ENCODE measurements around the gene PIEZO2.
"Not testable (repeated sequence)": the region's sequence is repeated elsewhere in the genome, so short reads cannot be mapped to it uniquely, and the experiment has no call there.

PIEZO2 gene

GRCh38 chr18:11149441-11150270 is at the start of gene PIEZO2:
Gene PIEZO2 (minus strand): TSS chr18:11149569. CDS start chr18:11148588, 981 bp downstream.
- no peak for DNase-seq

GRCh38 chr18:11183637-11184036 is 34.3 kb upstream of the PIEZO2 start:
- no peak for DNase-seq

- not testable (repeated sequence) for DNase-seq
These were observed 32.3 kb upstream of the PIEZO2 start for GRCh38 chr18:11181629-11182028.

- no peak for DNase-seq
These were observed 30.7 kb upstream of the PIEZO2 start for GRCh38 chr18:11179959-11180519.

- no peak for DNase-seq
These were observed 29.7 kb upstream of the PIEZO2 start for GRCh38 chr18:11178951-11179549.

- DNase-seq: no peak
These were observed 28.0 kb upstream of the PIEZO2 start for GRCh38 chr18:11177382-11177781.

GRCh38 chr18:11176481-11176881 is 27.1 kb upstream of the PIEZO2 start:
- no peak for DNase-seq

GRCh38 chr18:11175266-11175979 is 26.1 kb upstream of the PIEZO2 start:
- DNase-seq: no peak

- DNase-seq: not testable (repeated sequence)
These were observed 24.8 kb upstream of the PIEZO2 start for GRCh38 chr18:11174179-11174578.

- no peak for DNase-seq
These were observed 18.4 kb upstream of the PIEZO2 start for GRCh38 chr18:11167778-11168177.

- no peak for DNase-seq
These were observed 16.6 kb upstream of the PIEZO2 start for GRCh38 chr18:11165952-11166351.

- no peak for DNase-seq
These were observed 15.8 kb upstream of the PIEZO2 start for GRCh38 chr18:11165138-11165537.

GRCh38 chr18:11163665-11164064 is 14.3 kb upstream of the PIEZO2 start:
- no peak for DNase-seq

GRCh38 chr18:11162889-11163288 is 13.5 kb upstream of the PIEZO2 start:
- DNase-seq: no peak

- no peak for DNase-seq
These were observed 13.1 kb upstream of the PIEZO2 start for GRCh38 chr18:11162462-11162861.

- DNase-seq: no peak
These were observed 10.9 kb upstream of the PIEZO2 start for GRCh38 chr18:11160313-11160712.

GRCh38 chr18:11159844-11160243 is 10.5 kb upstream of the PIEZO2 start:
- no peak for DNase-seq

- no peak for DNase-seq
These were observed 7.6 kb upstream of the PIEZO2 start for GRCh38 chr18:11156978-11157377.

GRCh38 chr18:11155034-11155759 is 5.8 kb upstream of the PIEZO2 start:
- DNase-seq: no peak

- DNase-seq: peak; percentile 16
These were observed 5.1 kb upstream of the PIEZO2 start for GRCh38 chr18:11154368-11154989.

- no peak for DNase-seq
These were observed 3.7 kb upstream of the PIEZO2 start for GRCh38 chr18:11153097-11153496.

GRCh38 chr18:11150271-11150615 is 874 bp upstream of the PIEZO2 start:
- no peak for DNase-seq

Data from NCI-H774 (cell line).